Non-pigmented ciliary epithelial cell (primary cell): ENCODE results near the gene FGF19.
"Not testable (repeated sequence)": the region's sequence is repeated elsewhere in the genome, so short reads cannot be mapped to it uniquely, and the experiment has no call there.

ENCODE experiments used
- DNase-seq: peaks from one replicate; pipeline ENCODE4 v3.0.0-alpha.2; 2010; ENCODE audit warnings: low read depth

The FGF19 gene

GRCh38 chr11:69696749-69697468, 6.9 kb downstream of the FGF19 start:
- no peak for DNase-seq

- not testable (repeated sequence) for DNase-seq
Measured at GRCh38 chr11:69695995-69696394, 7.8 kb downstream of the FGF19 start.

GRCh38 chr11:69695581-69695980, 8.2 kb downstream of the FGF19 start:
- no peak for DNase-seq

GRCh38 chr11:69694781-69695180, 9.0 kb downstream of the FGF19 start:
- DNase-seq, result no peak

- no peak for DNase-seq
Measured at GRCh38 chr11:69692422-69692821, 11.4 kb downstream of the FGF19 start.

- DNase-seq, result no peak
Measured at GRCh38 chr11:69691463-69691862, 12.4 kb downstream of the FGF19 start.

- no peak for DNase-seq
Measured at GRCh38 chr11:69689484-69690319, 14.1 kb downstream of the FGF19 start.

GRCh38 chr11:69687969-69688771, 15.7 kb downstream of the FGF19 start:
- not testable (repeated sequence) for DNase-seq

- DNase-seq, result no peak
Measured at GRCh38 chr11:69686856-69687255, 17.0 kb downstream of the FGF19 start.

- DNase-seq, result no peak
Measured at GRCh38 chr11:69686452-69686851, 17.4 kb downstream of the FGF19 start.

GRCh38 chr11:69685348-69685747, 18.5 kb downstream of the FGF19 start:
- no peak for DNase-seq

- no peak for DNase-seq
Measured at GRCh38 chr11:69684651-69685050, 19.2 kb downstream of the FGF19 start.

- DNase-seq, result no peak
Measured at GRCh38 chr11:69683764-69684333, 20.0 kb downstream of the FGF19 start.

GRCh38 chr11:69682681-69683326, 21.0 kb downstream of the FGF19 start:
- no peak for DNase-seq

GRCh38 chr11:69682221-69682620, 21.6 kb downstream of the FGF19 start:
- DNase-seq, result no peak

GRCh38 chr11:69680688-69681087, 23.1 kb downstream of the FGF19 start:
- DNase-seq, result no peak

GRCh38 chr11:69677749-69678148, 26.1 kb downstream of the FGF19 start:
- no peak for DNase-seq

GRCh38 chr11:69674886-69675714, 28.7 kb downstream of the FGF19 start, which contains the start of gene LTO1:
Gene LTO1 (minus strand): TSS chr11:69675353. CDS start chr11:69675239, 114 bp downstream.
- peak; percentile 65 for DNase-seq

- DNase-seq, result peak; percentile 76
Measured at GRCh38 chr11:69674267-69674885, 29.4 kb downstream of the FGF19 start.
